Nephron (organoid): Measurements from ENCODE around the gene UBE2R2.
"Not testable (repeated sequence)": the region's sequence is repeated elsewhere in the genome, so short reads cannot be mapped to it uniquely, and the experiment has no call there.

Experiments
- H3K27ac Mint-ChIP-seq, 3 experiments: 2 replicates each; pipeline ENCODE4 v1.8.0; 2020; ENCODE audit warnings: mixed read lengths in 3 of 3, mild to moderate bottlenecking in 2 of 3, moderate library complexity in 1 of 3
- H3K27me3 Mint-ChIP-seq: 2 replicates; pipeline ENCODE4 v1.8.0; 2021; ENCODE audit warnings: low read depth, mild to moderate bottlenecking, moderate library complexity, mixed read lengths
- H3K36me3 Mint-ChIP-seq: 2 replicates; pipeline ENCODE4 v1.8.0; 2020; ENCODE audit warnings: low read depth, mixed read lengths
- H3K4me1 Mint-ChIP-seq: 2 replicates; pipeline ENCODE4 v1.8.0; 2020; ENCODE audit warnings: mixed read lengths
- H3K4me3 Mint-ChIP-seq, 3 experiments: 2 replicates each; pipeline ENCODE4 v1.8.0; 2020; ENCODE audit warnings: mild to moderate bottlenecking in 3 of 3, mixed read lengths in 3 of 3, moderate library complexity in 2 of 3
- H3K9me3 Mint-ChIP-seq: 2 replicates; pipeline ENCODE4 v1.8.0; 2020; ENCODE audit warnings: mixed read lengths
- TF ChIP-seq, protein P1 (sequence below), 3 experiments: fragments of 200-600 bp; sonication (generic); IDR thresholded peaks; one replicate each; pipeline ENCODE4 v1.5.0; 2021; ENCODE audit warnings: antibody characterized with exemption in 3 of 3; ENCODE audit not compliant: unreplicated experiment in 3 of 3

UBE2R2 gene

DNA sequence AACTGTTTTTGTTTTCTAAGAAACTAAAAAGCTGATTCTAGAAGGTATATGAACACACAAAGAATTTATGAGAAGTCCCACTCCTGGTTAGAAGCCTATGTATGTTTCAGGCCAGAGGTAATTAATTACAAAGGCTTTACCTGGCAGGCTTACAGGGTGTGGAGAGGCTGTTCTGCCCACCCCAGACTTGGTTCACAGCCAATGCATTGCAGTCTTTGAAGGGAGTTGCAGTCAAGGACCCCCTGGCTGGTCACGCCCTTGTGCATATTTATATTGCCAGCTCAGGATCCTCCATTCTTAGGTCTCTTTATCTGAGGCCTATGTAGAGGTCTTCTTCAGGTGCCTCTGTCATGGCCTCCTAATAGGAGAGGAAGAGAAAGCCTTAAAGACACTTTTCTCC is 35.2 kb upstream of the UBE2R2 start:
- TF ChIP-seq, protein P1, sequence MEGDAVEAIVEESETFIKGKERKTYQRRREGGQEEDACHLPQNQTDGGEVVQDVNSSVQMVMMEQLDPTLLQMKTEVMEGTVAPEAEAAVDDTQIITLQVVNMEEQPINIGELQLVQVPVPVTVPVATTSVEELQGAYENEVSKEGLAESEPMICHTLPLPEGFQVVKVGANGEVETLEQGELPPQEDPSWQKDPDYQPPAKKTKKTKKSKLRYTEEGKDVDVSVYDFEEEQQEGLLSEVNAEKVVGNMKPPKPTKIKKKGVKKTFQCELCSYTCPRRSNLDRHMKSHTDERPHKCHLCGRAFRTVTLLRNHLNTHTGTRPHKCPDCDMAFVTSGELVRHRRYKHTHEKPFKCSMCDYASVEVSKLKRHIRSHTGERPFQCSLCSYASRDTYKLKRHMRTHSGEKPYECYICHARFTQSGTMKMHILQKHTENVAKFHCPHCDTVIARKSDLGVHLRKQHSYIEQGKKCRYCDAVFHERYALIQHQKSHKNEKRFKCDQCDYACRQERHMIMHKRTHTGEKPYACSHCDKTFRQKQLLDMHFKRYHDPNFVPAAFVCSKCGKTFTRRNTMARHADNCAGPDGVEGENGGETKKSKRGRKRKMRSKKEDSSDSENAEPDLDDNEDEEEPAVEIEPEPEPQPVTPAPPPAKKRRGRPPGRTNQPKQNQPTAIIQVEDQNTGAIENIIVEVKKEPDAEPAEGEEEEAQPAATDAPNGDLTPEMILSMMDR (IDR thresholded peaks at IDR 0.05; ENCODE audit: unreplicated experiment in 3 of 3) = no peak
- H3K4me1 Mint-ChIP-seq = peaks cover 5% of the 10 kb centered on the region
- no peak overlapping the region for H3K4me3 Mint-ChIP-seq
- H3K27me3 Mint-ChIP-seq = no peaks in the 10 kb centered on the region
- no peak overlapping the region for H3K27ac Mint-ChIP-seq
- no peaks in the 10 kb centered on the region for H3K36me3 Mint-ChIP-seq
- H3K9me3 Mint-ChIP-seq = no peaks in the 10 kb centered on the region

DNA sequence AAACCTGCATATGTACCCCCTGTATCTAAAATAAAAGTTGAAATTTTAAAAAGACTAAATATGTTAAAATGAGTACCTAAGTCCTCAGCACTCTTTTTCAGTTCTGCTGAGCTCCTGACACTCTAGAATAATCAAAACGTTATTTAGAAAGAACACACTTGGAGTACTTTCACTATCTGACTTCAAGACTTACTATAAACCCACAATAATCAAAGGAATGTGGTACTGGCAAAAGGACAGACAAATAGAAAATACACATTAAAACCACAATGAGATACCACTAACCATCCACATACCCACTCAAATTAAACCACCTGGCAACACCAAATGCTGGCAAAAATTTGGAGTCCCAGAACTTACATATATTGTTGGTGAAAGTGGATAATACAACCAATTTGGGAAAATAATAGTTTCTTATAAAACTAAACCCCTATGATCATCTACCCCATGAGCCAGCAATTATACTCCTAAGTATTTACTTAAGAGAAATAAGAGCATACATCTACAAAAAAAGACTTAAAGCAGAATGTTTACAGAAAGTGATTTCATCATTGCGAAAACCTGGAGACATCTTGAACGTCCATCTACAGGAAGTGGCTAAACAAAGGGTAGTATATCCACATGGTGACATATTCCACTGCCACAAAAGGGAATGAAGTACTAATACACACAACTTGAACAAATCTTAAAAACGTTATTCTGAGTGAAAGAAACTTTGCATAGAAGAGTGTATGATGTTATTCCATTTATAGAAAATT is 34.4 kb upstream of the UBE2R2 start:
- no peak overlapping the region for H3K27ac Mint-ChIP-seq
- peaks cover 5% of the 10 kb centered on the region for H3K4me1 Mint-ChIP-seq
- no peaks in the 10 kb centered on the region for H3K27me3 Mint-ChIP-seq
- TF ChIP-seq, protein P1 (IDR thresholded peaks at IDR 0.05; ENCODE audit: unreplicated experiment in 3 of 3) = no peak
- no peak overlapping the region for H3K4me3 Mint-ChIP-seq
- no peaks in the 10 kb centered on the region for H3K36me3 Mint-ChIP-seq
- H3K9me3 Mint-ChIP-seq = no peaks in the 10 kb centered on the region

DNA sequence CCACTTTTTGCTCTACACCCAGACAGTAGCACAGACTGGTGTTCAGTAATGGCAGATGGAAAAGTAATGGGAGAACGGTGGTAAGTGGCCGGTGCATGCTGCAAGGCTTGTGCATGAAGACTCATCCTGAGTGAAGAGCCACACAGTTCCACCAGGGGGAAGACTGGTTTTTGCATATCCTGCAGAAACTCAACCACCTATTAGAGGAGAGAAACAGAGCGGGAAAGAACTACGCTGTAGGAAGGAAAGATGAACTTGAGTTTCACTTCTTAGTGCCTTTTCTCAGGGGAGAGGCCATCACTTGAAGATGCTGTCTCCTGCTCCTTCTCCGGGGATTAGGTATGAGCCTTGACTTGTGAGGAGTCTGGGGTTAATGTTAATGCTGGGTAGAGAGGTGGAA is 31.0 kb upstream of the UBE2R2 start:
- H3K27me3 Mint-ChIP-seq = no peaks in the 10 kb centered on the region
- no peaks in the 10 kb centered on the region for H3K36me3 Mint-ChIP-seq
- no peaks in the 10 kb centered on the region for H3K9me3 Mint-ChIP-seq
- no peaks in the 10 kb centered on the region for H3K4me1 Mint-ChIP-seq
- TF ChIP-seq, protein P1 (IDR thresholded peaks at IDR 0.05; ENCODE audit: unreplicated experiment in 3 of 3) = no peak
- no peak overlapping the region for H3K4me3 Mint-ChIP-seq
- no peak overlapping the region for H3K27ac Mint-ChIP-seq

DNA sequence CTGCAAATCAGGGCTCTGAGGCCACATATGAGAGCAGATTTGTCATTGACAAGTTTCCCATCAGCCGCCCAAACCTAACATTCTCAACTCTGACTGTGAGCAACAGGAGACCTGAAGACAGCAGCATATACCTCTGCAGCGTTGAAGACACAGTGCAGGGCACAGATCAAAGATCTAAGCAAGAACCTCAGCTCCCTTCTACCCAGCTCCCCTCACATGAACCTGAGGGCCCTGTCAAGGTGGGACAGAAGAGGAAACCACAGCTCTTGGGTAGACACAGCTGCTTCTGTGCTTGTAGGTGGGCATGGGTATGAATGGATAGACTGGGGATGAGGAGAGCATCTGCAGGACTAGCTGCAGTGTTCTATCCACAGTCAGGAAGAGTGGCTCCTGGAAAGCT is 30.3 kb upstream of the UBE2R2 start:
- H3K27ac Mint-ChIP-seq = no peak overlapping the region
- H3K36me3 Mint-ChIP-seq = no peaks in the 10 kb centered on the region
- TF ChIP-seq, protein P1 (IDR thresholded peaks at IDR 0.05; ENCODE audit: unreplicated experiment in 3 of 3) = no peak
- no peak overlapping the region for H3K4me3 Mint-ChIP-seq
- H3K9me3 Mint-ChIP-seq = no peaks in the 10 kb centered on the region
- no peaks in the 10 kb centered on the region for H3K27me3 Mint-ChIP-seq
- H3K4me1 Mint-ChIP-seq = no peaks in the 10 kb centered on the region

DNA sequence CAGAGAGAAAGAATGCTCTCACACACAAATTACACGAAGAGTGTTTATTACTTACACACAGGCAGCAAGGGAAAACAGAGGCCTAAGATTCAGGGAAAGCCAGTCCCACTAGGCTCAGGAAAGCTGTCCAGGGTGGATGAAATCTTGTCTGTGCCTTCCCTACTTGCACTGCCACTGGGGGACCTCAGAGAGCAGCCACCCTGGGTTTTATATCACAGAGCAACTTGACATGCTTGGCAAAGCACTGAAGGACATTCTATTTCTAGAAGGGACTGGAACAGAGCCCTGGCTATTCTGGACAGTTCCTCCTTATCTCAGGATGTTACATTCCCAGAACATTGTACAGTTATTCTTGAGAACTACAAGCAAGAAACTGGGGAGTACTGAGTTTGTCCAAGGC is 29.1 kb upstream of the UBE2R2 start:
- Mint-ChIP-seq H3K4me1 (no peaks in the 10 kb centered on the region), H3K9me3 (no peaks in the 10 kb centered on the region), H3K27me3 (no peaks in the 10 kb centered on the region), H3K4me3 (no peak overlapping the region), H3K27ac (no peak overlapping the region), H3K36me3 (no peaks in the 10 kb centered on the region)
- TF ChIP-seq, protein P1 (IDR thresholded peaks at IDR 0.05; ENCODE audit: unreplicated experiment in 3 of 3) = no peak

DNA sequence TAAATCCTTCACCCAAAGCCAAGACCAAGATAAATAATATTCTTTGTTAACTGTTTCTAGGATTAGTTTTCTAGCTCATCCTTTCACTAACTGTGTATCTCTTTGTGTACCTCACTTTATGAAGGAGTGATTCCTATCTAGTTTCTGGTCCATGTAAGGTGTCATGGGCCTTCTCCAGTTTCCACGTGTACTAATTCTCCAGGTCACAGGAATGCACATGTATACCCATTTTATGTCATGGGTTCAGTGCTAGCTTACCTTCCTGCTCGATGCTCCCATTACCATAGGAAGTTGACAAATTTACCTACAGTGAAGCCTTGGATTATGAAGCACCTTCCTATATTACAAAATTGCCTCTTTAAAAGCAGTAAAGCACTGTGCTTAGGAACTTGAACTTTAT is 27.5 kb upstream of the UBE2R2 start:
- H3K36me3 Mint-ChIP-seq, H3K4me3 Mint-ChIP-seq, H3K27me3 Mint-ChIP-seq, H3K27ac Mint-ChIP-seq, H3K4me1 Mint-ChIP-seq, H3K9me3 Mint-ChIP-seq: not testable (repeated sequence)
